GM18907 (cell line): ENCODE measurements around the gene QRICH2.
"Not testable (repeated sequence)": the region's sequence is repeated elsewhere in the genome, so short reads cannot be mapped to it uniquely, and the experiment has no call there.

Source experiments
- ATAC-seq: cut with Tn5 transposase; IDR thresholded peaks from one replicate; pipeline ENCODE4 v1.9.1; 2021; ENCODE audit warnings: mild to moderate bottlenecking, moderate library complexity; ENCODE audit not compliant: unreplicated experiment

Gene QRICH2

GRCh38 chr17:76233588-76234353 lies 74.3 kb downstream of the QRICH2 start:
- ATAC-seq: no peak

- ATAC-seq: no peak
These were observed 75.7 kb downstream of the QRICH2 start for GRCh38 chr17:76232342-76232741.

- ATAC-seq: not testable (repeated sequence)
These were observed 81.3 kb downstream of the QRICH2 start for GRCh38 chr17:76226749-76227148.

- ATAC-seq: not testable (repeated sequence)
These were observed 82.5 kb downstream of the QRICH2 start for GRCh38 chr17:76225373-76226086.
